Hematopoietic multipotent progenitor cell treated with erythropoietin and hydrocortisone succinate and interleukin-3 and kit ligand, for 8 days (in vitro differentiated cells): ENCODE data around the gene TP63.
"Not testable (repeated sequence)": the region's sequence is repeated elsewhere in the genome, so short reads cannot be mapped to it uniquely, and the experiment has no call there.

ENCODE experiments used
- DNase-seq: peaks from one replicate; pipeline ENCODE4 v3.0.0-alpha.2; 2015

TP63 gene

DNA sequence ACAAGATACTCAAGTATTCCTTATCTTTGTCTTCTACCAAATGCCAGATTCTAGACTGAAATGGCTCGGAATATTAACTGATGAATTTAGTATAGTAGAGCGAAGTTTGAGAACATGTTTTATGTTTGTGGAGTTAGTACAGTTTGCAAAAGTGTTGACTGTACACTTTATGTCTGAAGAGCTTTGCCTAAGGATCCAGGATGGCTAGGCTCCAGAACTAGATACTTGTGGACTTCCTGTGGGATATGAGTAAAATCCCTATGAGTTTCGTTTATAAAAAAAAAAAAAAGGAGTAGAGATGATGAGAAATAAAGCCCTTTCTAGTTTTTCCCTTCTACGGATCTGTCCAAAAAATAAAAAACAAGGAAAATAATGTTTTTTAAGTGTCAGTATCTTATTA, 96.7 kb downstream of the TP63 start:
- DNase-seq = no peak

DNA sequence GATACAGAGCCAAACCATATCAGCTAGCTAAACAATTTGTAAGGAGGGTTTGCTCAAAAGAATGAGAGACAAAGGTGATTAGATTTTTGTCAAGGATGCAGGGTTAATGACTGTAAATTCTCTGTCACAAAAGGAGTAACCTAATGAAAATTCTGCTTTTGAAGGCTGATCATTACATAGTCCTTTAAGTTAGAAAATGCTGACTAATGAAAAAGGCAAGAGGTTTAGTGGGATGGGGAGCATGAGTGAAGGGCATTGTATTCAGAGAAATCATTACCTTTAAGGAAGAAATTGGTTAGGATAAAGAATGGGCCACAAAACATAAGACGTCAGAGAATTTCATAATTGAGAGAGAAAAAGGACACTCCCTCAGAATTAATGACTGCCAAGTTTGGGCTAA, 97.7 kb downstream of the TP63 start:
- DNase-seq = no peak

DNA sequence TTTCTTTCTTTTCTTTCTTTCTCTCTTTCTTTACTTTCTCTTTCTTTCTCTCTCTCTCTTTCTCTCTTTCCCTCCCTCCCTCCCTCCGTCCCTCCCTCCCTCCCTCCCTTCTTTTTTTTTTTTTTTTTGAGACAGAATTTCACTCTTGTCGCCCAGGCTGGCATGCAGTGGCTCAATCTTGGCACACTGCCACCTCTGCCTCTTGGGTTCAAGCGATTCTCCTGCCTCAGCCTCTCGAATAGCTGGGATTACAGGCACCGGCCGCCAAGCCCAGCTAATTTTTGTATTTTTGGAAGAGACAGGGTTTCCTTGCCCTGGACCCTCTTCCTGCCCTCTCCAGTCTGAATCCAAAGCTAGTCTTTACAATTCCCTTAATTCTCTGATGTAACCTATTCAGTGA, 102.9 kb downstream of the TP63 start:
- no peak for DNase-seq

DNA sequence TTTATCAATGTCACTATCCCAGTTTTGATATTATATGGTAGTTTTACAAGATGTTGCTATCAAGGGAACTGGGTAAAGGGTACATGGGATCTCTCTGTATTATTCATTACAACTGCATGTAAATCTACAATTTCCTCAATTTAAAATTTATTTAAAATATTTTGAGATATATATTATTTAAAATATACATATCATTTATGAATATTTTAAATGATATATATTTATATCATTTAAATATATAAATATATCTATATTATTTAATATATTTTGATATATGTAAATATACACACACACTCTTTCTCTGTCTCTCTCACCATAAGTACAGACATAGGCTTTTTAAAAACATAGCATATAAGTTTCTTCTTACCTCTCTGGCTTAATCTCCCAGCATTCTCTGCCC, 104.7 kb downstream of the TP63 start:
- DNase-seq = no peak

DNA sequence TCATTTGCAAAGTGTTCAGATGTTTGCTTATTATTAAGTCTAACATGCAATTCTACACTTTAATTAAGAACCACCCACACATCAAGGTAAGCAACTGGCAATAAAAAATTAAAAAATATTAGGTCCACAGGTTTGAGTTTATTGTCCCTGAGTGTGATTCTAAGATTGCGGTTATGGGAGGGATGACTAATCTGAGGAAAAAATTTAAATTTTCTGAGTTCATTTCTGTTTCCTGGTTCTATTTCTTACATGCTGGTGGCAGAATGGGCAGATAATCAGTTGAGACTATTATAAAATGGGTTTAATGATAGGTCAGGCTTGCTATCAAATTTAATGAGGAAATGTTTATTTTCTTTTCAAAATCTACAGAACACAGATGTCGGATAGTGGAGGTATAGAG, 105.9 kb downstream of the TP63 start:
- DNase-seq = no peak

DNA sequence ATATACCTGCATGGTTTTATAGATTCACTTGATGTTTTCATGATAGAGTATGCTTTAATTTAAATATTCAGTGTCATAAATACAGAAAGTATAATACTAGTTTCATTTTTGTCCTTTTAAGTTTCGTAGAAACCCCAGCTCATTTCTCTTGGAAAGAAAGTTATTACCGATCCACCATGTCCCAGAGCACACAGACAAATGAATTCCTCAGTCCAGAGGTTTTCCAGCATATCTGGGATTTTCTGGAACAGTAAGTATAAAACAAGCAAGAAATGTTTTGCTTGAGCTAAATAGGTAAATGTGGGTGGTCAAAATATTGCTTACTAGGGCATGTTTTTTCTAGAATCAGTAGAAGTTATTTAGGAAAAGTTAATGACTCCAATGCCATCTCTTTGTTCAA, 106.4 kb downstream of the TP63 start:
- DNase-seq = no peak

DNA sequence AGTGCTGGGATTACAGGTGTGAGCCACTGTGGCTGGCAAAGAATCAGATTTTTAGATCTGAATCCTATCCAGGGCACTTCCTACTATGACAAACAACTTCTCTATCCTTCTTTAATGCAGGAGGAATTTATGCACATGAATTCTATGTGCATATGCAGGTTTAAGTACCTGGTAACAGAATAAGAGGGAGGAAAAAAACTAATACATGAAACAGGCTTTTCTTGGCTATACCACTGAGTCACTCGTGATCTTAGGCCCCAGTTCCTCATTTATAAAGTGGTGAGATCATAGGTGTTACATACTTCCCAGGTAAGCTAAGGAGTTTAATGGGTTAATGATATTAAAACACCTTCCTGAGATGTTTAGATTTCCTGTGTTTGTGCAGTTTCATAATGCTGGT, 108.2 kb downstream of the TP63 start:
- no peak for DNase-seq

DNA sequence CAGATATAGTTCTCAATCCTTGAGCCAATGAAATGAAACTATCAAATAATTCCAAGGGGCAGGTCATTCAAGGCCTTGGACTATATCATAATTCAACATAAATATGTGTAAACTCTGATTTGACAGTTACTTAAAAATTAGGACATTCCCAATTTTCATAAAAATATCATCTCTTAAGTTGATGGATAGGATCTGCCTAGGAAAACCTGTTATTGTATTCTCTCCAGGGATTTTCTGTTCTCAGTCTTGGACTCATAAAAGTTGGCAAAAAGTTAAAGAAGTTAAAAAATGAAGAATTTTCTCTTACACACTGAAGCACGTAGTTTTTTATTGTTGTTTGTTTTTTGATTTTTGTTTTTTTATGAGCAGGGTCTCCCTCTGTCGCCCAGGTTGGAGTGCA, 109.0 kb downstream of the TP63 start:
- DNase-seq = no peak

DNA sequence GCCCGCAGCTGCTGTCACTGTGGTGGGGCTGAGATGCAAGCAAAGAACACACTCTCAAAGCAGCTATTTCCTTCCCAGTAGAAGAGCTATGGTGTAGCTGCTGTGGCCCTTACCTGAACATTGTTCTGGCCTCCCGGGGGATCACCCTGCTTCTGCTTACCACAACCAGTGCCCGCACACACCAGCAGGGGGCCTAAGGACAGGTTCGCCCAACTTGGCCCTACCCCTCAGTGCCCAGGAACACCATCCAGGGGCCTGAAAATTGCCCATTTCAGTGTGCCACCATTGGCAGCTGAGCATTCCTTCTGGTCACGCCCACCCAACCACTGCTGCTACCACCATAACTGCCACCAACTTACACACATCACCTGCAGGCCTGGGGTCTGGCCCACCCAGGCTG, 113.0 kb downstream of the TP63 start:
- DNase-seq = no peak

DNA sequence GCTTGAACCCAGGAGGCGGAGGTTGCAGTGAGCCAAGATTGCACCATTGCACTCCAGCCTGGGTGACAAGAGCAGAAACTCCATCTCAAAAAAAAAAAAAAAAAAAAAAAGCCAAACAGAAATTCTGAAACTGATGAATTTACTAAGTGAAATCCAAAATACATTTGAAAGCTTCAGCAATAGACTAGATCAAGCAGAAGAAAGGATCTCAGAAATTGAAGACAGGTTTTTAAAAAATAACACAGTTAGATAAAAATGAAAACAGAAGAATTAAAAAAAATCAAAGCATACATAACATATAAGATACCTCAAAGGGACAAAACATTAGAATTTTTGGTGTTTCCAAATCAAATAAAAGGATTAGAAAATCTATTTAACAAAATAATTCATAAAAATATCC, 114.4 kb downstream of the TP63 start:
- DNase-seq = no peak

DNA sequence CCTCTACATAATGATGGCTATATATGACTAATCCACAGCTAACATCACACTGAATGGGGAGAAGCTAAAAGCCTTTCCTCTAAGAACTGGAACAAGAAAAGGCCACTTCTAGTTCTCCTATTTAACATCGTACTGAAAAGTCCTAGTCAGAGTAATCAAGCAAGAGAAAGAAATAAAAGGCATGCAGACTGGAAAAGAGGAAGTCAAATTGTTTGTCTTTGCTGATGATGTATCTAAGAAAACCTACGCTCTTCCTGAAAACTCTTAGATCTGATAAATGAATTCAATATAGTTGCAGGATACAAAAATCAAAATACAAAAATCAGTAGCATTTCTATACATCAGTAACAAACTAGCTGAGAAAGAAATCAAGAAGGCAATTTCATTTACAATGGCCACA, 116.9 kb downstream of the TP63 start:
- DNase-seq = no peak

DNA sequence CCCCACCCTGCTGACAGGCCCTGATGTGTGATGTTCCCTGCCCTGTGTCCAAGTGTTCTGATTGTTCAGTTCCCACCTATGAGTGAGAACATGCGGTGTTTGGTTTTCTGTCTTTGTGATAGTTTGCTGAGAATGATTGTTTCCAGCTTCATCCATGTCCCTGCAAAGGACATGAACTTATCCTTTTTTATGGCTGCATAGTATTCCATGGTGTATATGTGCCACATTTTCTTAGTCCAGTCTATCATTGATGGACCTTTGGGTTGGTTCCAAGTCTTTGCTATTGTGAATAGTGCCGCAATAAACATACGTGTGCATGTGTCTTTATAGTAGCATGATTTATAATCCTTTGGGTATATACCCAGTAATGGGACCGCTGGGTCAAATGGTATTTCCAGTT, 119.8 kb downstream of the TP63 start:
- not testable (repeated sequence) for DNase-seq

DNA sequence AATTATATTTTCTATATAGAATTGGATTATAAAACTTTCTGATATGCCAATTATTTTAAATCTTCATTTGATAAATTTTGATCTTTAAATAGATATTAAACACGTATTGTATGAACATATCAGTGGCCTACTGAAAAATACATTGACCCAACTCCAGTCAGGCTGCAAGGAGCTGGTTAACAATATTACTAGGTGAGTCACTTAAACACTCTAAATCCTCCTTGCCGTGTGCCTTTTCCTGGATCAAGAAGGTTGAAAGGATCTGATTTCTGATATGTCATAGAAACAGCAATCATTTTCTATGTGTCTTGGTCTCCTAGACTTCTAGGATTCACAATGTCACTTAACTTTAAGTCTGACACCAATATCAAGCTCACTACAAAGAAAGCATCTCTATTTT, 123.2 kb downstream of the TP63 start:
- no peak for DNase-seq

DNA sequence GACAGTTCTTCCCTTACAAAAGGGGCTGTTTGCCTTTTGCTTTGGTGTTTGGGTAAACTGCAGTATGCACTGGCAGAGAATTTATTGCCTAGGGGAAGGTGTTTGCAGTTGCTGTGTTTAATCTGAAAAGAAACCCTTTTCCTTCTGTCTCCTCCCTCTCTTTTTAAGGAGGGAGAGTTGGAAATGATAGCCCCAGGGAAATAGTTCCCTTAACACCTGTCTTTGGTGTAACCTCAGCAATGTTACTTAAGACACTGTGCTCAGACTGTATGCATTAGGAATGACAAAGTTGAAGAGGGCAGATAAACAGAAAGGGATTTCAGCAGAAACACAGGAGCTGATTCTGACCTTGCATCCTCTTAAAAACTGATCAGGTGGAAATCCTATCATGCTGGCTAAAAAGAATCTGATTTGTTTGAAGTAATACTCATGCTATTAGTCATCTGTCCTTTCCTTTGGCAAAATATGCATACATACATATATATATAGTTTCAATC, 125.4 kb downstream of the TP63 start:
- no peak for DNase-seq

DNA sequence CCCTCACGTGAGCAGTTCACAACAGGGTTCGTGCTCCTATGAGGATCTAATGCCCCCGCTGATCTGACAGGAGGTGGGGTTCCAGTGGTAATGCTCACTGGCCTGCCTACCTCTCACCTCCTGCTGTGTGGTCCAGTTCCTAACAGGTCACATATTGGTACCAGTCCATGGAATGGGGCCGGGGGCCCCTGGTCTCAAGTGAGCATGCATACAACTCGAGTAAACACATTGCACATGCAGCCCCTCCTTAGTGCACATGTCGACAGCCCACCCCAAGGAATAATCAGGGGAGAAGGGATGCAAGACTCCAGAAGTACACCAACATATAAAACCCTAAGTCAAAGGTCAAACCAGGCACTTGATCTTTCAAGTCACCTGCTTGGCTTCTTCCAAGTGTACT, 127.0 kb downstream of the TP63 start:
- no peak for DNase-seq

DNA sequence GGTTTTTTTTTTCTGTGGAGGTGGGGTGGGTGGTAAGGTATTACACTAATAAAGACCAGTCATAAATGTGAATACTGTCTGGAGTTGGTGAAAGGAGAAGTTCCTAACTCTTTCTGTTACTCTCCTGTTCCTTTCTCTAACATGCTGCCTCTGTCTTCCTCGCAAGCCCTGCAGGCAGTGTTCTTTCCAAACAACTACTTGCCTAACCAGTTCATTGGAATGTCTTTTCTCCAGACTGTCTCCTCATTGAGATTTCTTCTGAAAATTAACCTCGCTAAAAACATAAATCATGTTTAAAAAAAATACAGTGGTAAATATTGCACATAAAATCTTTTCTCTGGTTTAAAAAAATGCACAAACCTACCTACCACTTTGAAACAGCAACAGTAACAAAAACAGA, 135.2 kb downstream of the TP63 start:
- DNase-seq = no peak

DNA sequence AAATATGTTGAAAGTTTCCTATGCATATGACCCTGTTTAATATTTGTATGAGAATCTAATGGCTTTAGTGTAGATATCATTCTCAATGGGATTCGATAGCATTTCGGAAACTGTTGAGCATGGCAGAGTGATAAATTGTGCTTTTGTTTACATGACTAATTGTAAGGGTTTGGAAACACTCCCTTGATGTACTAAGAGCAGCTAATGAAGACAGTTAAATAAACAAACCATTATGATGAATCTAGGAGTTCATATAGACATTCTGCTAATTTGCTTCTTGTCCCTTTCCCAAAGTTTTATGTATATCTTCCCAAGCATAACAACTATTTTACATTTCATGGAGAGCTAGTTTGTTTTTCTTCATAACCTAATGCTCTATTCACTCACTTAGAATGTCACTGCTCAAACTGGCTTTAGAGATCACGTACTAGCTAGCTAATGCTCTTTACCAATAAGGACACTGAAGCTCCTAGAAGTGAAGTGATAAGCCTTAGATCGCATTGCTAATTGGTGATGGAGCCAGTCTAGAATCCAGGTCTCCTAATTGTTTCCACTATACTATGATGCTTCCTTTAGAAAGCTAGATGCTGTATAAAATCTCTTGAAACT, 140.8 kb downstream of the TP63 start:
- no peak for DNase-seq

DNA sequence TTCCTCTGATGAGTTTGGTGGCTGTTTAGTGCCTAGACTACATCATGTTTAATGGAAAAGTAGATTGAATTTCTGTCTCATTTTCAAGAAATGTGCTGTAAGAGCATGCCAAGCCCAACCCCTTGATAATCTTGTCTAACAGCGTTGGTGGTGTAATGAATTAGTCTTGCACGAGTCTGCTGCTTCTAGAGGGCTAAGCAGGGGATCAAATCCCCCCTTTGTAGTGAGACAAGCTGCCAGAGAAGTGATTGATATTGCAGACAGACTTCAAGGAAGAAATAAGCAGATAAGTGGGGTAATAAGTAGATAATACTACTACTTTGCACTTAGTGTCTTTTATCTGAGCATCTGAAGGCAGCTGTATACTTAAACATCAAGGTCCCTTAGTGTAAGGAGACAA, 141.4 kb downstream of the TP63 start:
- no peak for DNase-seq

DNA sequence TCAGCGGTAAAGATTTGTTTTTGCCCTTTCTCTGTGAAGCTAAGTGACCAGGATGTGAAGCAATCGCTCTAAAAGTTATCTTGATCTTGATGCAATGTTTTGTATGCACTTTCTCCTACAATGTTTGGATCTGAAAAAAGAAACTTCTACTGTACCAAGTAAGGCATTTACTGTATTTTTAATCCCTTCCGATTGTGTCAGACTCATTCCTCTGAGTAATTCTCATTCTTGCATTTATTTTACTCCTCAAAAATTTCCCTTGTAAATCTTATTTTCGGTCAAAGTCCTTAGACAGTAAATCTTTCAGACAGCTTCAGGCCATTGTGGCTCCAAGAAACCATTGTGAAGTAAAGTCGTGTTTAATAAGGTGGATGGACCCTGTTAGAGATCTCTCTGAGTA, 141.9 kb downstream of the TP63 start:
- DNase-seq = no peak

DNA sequence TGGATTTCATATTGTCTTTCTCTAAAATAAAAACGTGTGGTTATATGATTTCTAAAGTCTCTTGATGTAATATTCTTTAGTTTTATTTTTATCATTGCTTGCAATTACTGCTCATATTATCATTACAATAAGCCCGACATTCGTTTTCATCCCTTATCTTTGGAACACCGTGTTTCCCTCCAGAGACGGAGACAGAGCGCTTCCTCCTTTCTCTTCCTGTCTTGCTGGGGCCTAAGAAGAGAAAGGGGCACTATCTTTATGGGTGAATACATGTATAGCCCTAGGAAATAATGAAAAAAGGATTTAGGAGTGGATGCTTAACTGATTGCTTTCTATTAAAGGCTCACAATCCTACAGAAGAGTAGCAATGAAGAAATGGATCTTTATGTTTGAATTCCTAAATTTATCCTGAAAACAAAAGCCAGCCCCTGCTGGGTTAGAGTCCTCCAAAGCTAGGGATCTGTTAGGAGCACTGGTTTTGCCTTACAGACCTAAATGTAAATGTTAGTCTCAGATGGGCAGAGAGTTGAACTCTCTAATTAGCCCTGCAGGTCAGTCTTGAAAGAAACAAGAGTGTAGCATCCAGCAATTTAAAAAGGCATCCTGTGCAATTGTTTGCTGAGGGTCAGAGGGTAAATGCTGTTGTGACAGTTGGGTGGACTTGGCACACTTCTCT, 145.1 kb downstream of the TP63 start:
- peak; percentile 38 for DNase-seq

DNA sequence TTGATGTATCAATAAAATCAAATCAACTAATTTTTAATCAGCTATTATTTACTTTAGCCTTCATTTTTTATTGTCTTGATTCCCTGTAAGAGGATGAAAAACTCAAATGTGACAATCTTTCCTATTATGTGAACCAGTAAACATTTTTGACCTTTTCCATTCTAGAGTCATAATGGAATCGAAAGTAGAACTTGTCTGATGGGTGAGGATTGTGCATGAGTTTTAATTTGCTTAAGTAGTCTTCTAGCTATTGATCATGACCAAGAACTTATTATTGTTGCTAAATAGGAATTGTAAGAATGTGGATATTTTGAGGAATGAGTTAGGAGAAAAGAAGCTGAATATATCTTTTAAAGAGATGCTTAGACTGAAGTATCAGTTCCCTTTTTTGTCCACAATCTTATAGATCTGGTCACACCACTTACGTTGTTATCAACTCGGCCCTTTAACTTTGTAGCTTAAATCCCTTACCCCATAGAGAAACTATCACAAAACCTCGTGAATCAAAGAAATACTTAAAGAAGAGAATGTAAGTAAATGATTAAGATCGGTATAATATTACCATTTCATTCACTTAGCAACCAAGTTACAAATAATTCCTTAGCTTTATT, 147.3 kb downstream of the TP63 start:
- no peak for DNase-seq

DNA sequence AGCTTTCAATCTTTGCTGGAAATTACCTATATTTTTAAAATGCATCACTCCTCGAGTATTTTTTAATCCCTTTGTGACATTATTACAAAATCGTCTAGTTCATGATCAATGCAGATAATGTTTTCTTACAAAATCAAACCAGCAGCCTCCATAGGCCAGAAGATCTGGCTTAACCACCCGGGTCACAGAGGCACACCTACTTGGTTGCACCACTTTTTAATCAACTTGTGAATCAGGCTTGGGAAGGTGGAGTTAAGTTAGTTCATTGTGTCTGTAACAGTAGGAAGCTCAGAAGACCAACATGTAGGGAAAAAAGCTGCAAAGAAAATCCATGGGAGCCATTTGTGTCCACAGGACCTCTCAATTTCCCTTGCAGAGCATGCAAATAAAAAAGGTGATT, 148.0 kb downstream of the TP63 start:
- no peak for DNase-seq

DNA sequence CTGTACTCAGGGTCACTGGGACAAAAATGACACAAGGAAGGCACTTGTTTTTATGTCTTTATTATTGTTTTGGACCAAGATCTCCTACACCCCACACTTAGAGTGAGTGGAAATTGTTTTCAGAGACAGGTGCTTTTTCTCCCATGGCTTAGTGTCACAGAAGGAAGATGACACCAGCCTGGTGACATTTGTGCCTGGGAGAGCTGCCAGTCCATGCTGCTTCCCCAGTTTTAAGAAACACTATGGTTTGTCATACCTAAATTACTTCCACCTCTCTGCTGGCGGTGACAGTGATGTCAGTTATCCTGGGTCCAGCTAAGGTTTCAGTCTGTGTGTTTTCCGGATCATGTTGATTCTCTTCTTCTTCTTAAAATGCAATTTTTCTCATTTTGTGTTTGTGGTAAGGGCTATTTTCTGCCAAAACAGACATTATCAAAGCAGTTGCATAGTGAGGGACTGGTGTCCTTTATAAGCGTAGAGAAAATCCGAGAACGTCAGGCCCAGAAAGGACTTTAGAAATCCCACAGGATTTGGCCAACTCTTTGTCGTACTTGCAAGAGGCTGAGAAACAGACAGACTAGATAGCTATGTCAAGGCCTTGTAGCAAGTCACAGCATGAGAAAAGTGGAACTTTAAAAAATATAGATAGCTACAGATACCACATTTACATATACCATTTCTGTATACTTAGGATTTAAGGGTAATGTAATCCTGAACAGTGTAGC, 149.5 kb downstream of the TP63 start:
- no peak for DNase-seq

DNA sequence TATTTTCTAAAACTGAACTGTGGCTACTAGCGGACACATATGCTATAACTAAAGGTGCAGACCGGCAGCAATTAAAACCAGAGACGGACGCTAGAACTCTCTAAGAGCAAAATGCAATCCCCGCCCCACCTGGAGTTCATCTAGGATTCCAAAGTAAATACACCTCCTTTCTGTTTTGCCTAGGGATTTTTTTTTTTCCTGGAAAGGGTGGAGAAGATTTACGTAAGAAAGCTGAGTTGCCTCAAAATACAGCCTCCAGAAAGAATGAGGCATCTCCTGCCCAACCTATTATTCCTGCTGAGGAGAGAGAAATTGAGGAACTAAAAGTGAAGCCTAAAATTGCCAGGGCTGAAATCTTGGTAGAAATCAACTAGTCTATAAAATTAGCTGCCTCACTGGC, 150.2 kb downstream of the TP63 start:
- no peak for DNase-seq
